ENCODE results near the gene NSUN3. TPM values are rescaled to one million over a fixed set of nuclear protein-coding genes. Genes with fewer than 3 reads are reported as not detected.

NSUN3 gene
- total and polyA plus RNA-seq, 2 of the 4 experiments (the other 2 are of a cell fraction), result 4.9 to 6.8 TPM

- no peak for TF ChIP-seq POLR2A (IDR thresholded peaks at IDR 0.05; ENCODE audit: low read depth, low read length)
- no peak for TF ChIP-seq MAFK (IDR thresholded peaks at IDR 0.05; ENCODE audit: low read depth, low read length)
- no peak for TF ChIP-seq FOS (IDR thresholded peaks at IDR 0.05; ENCODE audit: low read depth, low read length)
- intact Hi-C loops (cut with micrococcal nuclease) (no loop called here), dilution Hi-C loops (cut with HindIII; ENCODE audit: low sequenced_read_pairs, unreplicated experiment) (no loop called here), in situ Hi-C loops (cut with MboI; ENCODE audit: low sequenced_read_pairs) (no loop called here)
- no peak overlapping the region for H2AK5ac ChIP-seq (ENCODE audit: low read depth, low read length)
- no peak overlapping the region for H3K23ac ChIP-seq (ENCODE audit: low read depth, low read length)
- H3K18ac ChIP-seq (ENCODE audit: low read depth, low read length), result no peak overlapping the region
- no peak overlapping the region for H3K14ac ChIP-seq (replicated peaks; ENCODE audit: low read depth, low read length)
- ChIA-PET CTCF (interaction anchor here (0.6 kb wide), 1 partner anchor 18 kb away, joined by 4 read pairs; no protein-coding TSS in a partner anchor), POLR2A (ENCODE audit: unreplicated experiment) (interaction anchor here (0.6 kb wide), 1 partner anchor 32 kb away, joined by 3 read pairs; the partner anchor contains the start of genes DHFR2 and NSUN3)
- H3K4me2 ChIP-seq (ENCODE audit: low read depth, low read length), result no peak overlapping the region
- no peak overlapping the region for H2AFZ ChIP-seq (replicated peaks; ENCODE audit: low read length, poor library complexity)
- H3K4me1 ChIP-seq (ENCODE audit: control insufficient read depth, insufficient read depth, low read length), result no peaks in the 10 kb centered on the region
- no peak overlapping the region for H2BK15ac ChIP-seq (ENCODE audit: low read depth, low read length)
- H2AK9ac ChIP-seq (replicated peaks; ENCODE audit: low read depth, low read length, poor library complexity), result no peak overlapping the region
- DNase-seq, result no peak
- peaks cover 13% of the 10 kb centered on the region for H3K36me3 ChIP-seq (ENCODE audit: control insufficient read depth, insufficient read depth, low read length)
- no peaks in the 10 kb centered on the region; a peak in 1 of 4 replicates for H3K79me1 ChIP-seq (ENCODE audit: low read depth in 1 of 2, low read length in 2 of 2)
- no peak overlapping the region for H3K27ac ChIP-seq (ENCODE audit: insufficient read depth, low read length)
- H3K9me3 ChIP-seq (ENCODE audit: control insufficient read depth, insufficient read depth, low read length), result no peaks in the 10 kb centered on the region
- H3K9ac ChIP-seq (ENCODE audit: low read depth, low read length), result no peak overlapping the region
- H2BK5ac ChIP-seq (ENCODE audit: low read depth, low read length, poor library complexity, severe bottlenecking), result no peak overlapping the region
- no peaks in the 10 kb centered on the region; the same call in 1 of the 2 replicates for H3K9me1 ChIP-seq (ENCODE audit: insufficient read depth, low read length)
- no peak overlapping the region for H2BK120ac ChIP-seq (ENCODE audit: low read depth, low read length)
- H4K5ac ChIP-seq (ENCODE audit: low read depth, low read length), result no peak overlapping the region
- no peaks in the 10 kb centered on the region for H4K20me1 ChIP-seq (ENCODE audit: insufficient read depth, low read length)
- H3K56ac ChIP-seq (ENCODE audit: extremely low read depth, insufficient read depth, low read length), result no peak overlapping the region
- no peak overlapping the region for H4K91ac ChIP-seq (ENCODE audit: insufficient read depth, low read depth, low read length)
- no peak overlapping the region for H3K4ac ChIP-seq (ENCODE audit: low read depth, low read length)
- no peak overlapping the region for H4K8ac ChIP-seq (ENCODE audit: low read depth in 2 of 2, low read length in 2 of 2)
- no peak overlapping the region for H3K4me3 ChIP-seq (ENCODE audit: insufficient read depth, low read depth, low read length)
- no peaks in the 10 kb centered on the region for H3K27me3 ChIP-seq (ENCODE audit: control insufficient read depth, insufficient read depth, low read length)
- ATAC-seq (ENCODE audit: low read depth), result no peak
- no TSS peak for BruUV-seq (replicated peaks)
- no peak overlapping the region for H2BK20ac ChIP-seq (ENCODE audit: low read depth, low read length)
- WGBS, 2 experiments (ENCODE audit: extremely low coverage in 2 of 2, insufficient read length in 1 of 2), result no CpG with 5 or more reads among the region's 2 CpGs
Observed at GRCh38 chr3:94095111-94095510, 32.2 kb downstream of the NSUN3 start.
